ENCODE data around the gene SUSD1.
A peak's percentile ranks its signal among the peaks of the same experiment; 100 is the strongest.
"Not testable (repeated sequence)": the region's sequence is repeated elsewhere in the genome, so short reads cannot be mapped to it uniquely, and the experiment has no call there.

The SUSD1 gene

GRCh38 chr9:112128399-112128798 is 46.7 kb downstream of the SUSD1 start:
- DNase-seq, result not testable (repeated sequence)

GRCh38 chr9:112127281-112127680 is 47.8 kb downstream of the SUSD1 start:
- DNase-seq, result no peak

- no peak for DNase-seq
These were observed 49.1 kb downstream of the SUSD1 start for GRCh38 chr9:112125951-112126388.

GRCh38 chr9:112124156-112124555 is 50.9 kb downstream of the SUSD1 start:
- DNase-seq, result no peak

GRCh38 chr9:112121633-112122032 is 53.5 kb downstream of the SUSD1 start:
- no peak for DNase-seq

DNA sequence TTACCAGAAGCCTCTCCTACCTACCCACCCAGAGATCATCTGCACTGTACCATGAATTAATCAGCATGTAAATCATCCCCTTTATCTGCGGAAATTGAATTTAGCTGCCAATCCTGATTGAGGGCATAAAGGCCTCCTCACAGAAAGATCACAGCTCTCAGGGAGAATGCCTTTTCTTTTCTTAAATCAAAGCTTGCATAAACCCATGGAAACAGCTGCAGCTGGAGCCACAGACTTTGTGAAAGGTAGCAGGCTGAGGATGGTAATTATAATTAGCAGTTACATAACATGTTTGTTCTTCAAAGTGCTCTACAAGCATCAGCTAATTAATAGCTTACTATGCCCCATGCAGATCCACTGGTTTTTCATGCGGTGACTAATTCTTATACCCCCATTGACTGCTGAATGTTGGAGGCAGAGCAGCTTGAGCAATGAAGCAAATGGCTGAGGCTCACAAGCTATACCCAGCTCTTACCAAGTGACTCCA is 54.6 kb downstream of the SUSD1 start:
- DNase-seq, result peak; percentile 75

- DNase-seq, result no peak
These were observed 55.1 kb downstream of the SUSD1 start for GRCh38 chr9:112120030-112120341.

- DNase-seq, result no peak
These were observed 55.7 kb downstream of the SUSD1 start for GRCh38 chr9:112119225-112120029.

DNA sequence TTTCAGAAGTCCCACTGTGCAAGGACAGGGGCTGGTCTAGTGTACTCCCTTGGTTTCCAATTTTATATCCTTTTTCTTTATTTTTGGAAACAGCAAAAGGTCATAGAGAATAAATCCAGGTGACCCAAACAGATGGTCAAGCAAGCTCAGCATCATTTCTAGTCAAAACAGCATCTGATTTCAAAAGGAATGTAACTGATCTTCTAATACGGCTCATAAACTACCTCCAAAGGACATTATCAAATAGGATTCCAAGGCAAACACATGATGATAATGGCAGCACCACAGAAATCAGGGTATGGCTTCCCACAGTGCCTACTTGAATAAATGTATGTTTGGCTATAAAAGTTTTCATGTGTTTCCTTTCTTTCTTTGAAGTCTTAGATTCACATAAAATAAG is 57.1 kb downstream of the SUSD1 start:
- no peak for DNase-seq

DNA sequence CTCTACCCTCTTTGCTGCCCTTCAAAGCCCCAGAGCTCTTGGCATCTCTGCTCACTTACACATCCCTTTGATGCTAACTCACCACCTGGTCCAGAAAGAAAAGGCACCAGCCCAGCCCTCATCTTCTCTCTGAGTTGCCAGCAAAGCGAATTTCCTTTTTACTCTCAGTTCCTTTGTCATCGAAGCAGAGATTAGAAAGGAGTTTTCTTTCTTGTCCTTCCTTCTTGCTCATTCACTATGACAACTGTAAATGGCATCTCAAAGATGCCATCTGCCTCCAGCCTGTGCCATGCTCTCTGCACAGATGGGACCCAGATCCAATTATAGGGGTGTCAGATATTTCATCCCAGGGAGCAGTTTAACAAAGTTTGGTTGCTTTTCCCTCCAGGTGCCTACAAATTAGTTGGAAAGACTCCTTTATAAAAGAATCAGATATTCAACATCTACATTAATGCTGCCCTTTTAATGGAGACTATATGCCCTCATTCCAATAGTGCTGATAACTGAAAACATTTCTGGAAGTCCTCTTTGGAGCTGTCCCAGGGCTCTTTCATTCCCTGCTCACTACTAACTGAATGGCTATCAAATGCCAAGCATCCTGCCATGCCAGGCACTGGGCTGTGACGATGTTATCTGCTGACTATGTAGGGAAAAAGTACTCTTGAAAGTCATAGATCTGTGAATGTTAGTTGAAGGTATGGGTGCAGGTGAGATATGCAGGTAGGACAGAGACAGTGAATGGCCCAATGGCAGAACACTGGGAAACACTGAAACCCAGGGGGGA is 58.9 kb downstream of the SUSD1 start:
- no peak for DNase-seq

GRCh38 chr9:112115109-112115508 is 60.0 kb downstream of the SUSD1 start:
- DNase-seq, result no peak

DNA sequence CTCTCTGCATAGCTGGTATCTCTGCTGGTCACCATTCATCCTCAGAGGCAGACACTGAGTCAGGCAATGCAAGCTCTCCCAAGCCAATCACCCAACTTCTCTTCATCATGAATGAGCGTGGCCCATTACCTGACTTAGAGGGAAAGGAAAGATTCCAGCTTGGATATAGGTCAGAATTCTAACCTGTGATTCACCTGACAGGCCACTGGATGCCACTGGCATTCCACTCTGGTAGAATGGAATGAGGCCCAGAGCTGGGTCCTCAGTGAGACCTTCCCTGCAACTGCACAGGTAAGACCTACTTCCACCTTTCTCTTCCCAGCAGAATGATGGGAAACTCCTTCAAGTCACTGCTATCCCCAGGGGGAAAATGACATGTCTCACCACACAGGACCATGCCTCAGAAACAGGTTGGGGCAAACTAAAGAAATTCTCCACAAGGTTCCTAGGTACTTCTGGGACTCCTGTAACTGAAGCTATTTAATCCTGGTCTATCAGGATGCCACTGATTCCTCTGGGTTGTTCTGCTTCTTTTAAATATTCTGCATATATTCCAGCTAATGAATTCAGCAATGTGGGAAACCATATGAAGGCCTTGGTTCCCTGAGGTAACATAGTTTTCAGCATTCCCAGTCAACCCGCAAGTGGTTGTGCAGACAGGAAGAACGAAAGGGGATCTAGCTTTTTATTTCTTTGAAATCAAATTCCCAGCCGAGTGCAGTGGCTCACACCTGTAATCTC is 62.0 kb downstream of the SUSD1 start:
- DNase-seq, result peak; percentile 17

DNA sequence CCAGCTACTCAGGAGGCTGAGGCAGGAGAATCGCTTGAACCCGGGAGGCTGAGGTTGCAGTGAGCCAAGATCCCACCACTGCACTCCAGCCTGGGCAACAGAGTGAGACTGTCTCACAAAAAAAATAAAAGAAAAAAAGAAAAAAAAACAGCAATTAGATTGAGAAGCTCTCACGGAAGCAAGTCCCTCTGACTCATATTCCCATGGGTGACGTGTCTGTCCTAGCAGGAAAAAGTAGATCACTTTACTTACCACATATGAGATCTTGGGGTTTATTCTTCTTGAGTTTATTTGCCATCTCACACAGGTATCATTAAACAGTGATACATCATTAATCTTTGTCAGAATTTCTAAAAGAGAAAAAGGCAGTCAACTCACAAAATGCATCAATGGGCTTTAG is 62.6 kb downstream of the SUSD1 start:
- no peak for DNase-seq

GRCh38 chr9:112111461-112111860 is 63.6 kb downstream of the SUSD1 start:
- DNase-seq, result no peak

- DNase-seq, result no peak
These were observed 64.4 kb downstream of the SUSD1 start for GRCh38 chr9:112110777-112111113.

DNA sequence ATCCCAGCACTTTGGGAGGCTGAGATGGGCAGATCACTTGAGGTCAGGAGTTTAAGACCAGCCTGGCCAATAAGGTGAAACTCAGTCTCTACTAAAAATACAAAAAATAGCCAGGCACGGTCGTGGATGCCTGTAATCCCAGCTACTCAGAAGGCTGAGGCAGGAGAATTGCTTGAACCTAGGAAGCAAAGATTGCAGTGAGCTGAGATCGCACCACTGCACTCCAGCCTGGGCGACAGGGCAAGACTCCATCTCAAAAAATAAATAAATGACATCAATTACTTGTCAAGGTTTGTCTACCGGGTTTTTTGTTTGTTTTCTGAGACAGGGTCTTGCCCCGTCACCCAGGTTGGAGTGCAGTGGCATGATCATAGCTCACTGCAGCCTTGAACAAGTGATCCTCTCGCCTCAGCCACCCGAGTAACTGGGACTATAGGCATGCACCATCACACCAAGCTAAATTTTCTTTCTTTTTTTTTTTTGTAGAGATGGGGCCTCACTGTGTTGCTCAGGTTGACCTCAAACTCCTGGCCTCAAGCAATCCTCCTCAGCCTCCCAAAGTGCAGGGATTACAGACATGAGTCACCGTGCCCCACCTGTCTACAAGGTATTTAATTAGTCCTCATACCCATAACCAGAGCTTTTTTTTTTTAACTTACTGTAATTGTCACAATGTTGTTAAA is 64.9 kb downstream of the SUSD1 start:
- DNase-seq, result no peak

DNA sequence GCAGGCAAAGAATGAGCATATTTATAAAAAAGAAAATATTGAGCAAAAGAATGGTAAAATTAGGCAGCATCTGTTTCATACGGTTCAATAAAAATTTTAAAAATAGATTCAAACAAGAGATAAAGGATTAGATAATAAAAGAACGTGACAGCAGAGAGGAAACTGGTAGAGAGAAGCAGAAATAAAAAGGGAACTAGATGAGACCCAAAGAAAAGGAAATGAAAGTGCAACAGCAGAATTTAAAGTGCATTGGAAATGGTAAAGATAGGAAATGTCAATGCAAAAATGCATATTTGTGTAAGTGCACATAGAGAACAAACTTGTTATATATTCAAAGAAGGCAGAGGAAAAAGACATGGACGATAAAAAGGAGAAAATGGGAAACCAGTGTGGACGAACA is 70.2 kb downstream of the SUSD1 start:
- DNase-seq, result no peak

- DNase-seq, result no peak
These were observed 70.7 kb downstream of the SUSD1 start for GRCh38 chr9:112104401-112104800.

GRCh38 chr9:112103405-112103804 is 71.7 kb downstream of the SUSD1 start:
- no peak for DNase-seq

DNA sequence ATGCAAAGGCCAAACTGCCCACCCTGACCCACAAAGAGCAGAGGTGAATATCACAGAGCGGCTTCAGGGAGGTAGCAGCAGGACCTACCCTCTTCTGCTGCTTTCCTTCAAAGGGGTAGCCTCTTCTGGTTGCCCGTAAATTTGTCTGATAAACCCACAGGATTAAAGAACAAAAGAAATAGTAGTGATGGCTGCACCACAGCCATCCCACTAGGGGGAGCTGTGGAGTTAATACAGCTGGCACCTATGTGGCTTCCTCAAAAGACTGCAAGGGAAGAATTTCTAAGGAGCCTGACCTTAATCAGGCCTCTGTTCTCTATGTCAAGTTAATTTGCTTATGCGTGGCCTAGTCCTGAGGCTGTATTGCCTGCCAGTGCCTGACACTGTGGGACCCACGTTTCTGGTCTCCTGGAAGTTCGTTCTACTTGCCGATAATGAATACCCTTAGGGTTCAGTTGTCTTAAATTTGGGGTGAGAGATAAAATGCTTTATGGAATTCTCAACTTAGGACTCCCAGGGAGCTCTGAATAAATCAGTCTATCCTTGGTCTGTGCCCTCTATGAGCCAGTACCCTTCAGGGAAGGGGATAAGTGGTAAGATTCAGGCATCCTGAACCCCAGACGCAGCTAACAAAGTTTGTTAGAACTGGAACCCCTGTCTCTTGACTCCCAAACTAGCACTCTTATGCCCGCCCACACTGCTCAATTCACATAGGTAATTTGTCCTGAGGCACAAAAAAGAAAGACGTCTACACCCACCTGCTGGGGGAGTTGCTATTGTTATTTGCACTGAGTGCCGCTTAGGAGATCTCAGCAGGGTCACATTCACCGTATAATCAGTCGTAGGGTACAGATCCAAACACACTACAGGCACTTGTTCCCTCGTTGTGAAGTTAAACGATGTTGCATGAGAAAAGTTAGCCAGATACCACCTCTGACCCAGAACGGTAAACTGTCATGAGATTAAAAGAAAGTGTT is 77.1 kb downstream of the SUSD1 start:
- DNase-seq, result peak; percentile 49

- no peak for DNase-seq
These were observed 80.0 kb downstream of the SUSD1 start for GRCh38 chr9:112094948-112095681.
